ENCODE data around the gene C22orf39.
A peak's percentile ranks its signal among the peaks of the same experiment; 100 is the strongest.

C22orf39 gene

DNA sequence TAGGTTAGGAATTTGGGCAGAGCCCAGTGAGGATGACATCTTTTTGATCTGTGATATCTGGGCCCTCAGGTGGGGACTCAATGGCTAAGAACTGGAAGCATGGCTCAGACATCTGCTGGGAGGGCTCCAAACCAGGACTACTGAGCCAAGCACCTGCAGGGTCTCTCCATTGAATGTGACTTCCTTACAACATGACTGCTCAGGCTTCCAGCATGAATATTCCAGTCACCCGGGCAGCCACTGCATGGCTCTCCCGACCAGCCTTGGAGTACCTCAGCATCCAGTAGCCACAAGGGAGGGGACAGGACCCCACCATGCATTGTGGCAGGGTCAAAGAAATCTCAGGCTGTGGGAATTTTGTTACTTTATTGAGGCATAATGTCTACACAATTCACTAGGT is 40.8 kb upstream of the C22orf39 start:
- no peaks in the 10 kb centered on the region for H3K4me1 ChIP-seq (ENCODE audit: control insufficient read depth, insufficient read depth, low read length, poor library complexity, severe bottlenecking)
- H3K27me3 ChIP-seq (replicated peaks; ENCODE audit: control insufficient read depth, insufficient read depth, low read length, poor library complexity, severe bottlenecking), result no peaks in the 10 kb centered on the region
- no peaks in the 10 kb centered on the region for H3K36me3 ChIP-seq (ENCODE audit: control insufficient read depth, insufficient read depth, low read length)
- DNase-seq, result no peak
- no peak overlapping the region for H3K27ac ChIP-seq (ENCODE audit: insufficient read depth, low read length, poor library complexity, severe bottlenecking)
- no peaks in the 10 kb centered on the region for H3K9me3 ChIP-seq (ENCODE audit: control insufficient read depth, low read length)
- no peak overlapping the region for H3K4me3 ChIP-seq (ENCODE audit: insufficient read depth, low read depth, low read length, poor library complexity, severe bottlenecking)

DNA sequence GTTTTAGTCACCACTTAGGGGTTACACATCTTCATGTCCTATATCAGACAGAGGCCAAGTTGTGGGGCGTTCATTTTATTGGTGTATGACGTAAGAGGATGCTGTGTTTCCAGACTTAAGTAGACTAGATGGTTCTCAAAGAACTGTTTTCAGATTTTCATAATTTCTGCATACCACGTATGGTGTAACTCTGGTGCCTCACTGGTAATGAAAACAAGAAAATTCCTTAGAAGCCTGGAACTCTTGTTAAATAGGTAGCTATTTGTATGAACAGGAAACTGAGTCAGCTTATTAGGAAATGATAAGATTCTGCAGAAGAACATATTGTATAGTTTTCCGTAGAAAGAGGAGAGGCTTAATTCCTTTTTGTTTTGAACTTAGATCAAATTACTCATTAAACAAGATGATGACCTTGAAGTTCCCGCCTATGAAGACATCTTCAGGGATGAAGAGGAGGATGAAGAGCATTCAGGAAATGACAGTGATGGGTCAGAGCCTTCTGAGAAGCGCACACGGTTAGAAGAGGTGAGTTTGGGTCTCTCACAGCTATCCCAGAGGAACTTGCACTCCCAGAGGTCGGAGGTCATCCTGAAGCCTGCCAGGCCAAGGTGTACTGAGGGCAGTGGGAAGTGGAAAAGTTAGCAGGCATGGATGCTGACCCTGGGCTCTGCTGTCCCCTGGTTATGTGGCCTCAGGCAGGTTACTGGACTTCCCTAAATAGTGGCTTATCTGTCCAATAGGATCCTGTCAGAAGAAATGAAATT is 36.2 kb upstream of the C22orf39 start:
- H3K27ac ChIP-seq (ENCODE audit: insufficient read depth, low read length, poor library complexity, severe bottlenecking), result no peak overlapping the region
- DNase-seq, result no peak

DNA sequence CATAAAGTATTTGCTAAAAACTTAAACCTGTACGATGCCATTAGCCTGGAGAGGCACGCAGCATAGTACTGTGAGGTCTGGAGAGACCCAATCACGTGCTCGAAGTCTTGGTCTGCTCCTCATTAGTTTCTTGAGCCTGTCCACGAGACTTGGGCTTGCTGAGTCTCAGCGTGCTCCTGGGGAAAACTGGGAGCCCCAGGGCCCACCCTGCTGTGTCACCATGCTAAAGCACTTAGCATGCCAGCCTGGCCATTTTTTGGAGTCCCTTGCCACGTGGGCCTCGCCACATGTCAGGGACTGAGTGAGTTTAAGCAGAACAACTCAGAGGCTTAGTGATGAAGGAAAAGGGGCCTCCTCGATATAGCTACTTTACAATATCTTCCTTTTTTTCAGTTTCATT is 34.8 kb upstream of the C22orf39 start:
- Histone ChIP-seq H3K27ac (ENCODE audit: insufficient read depth, low read length, poor library complexity, severe bottlenecking) (no peak overlapping the region), H3K4me3 (ENCODE audit: insufficient read depth, low read depth, low read length, poor library complexity, severe bottlenecking) (no peak overlapping the region), H3K36me3 (ENCODE audit: control insufficient read depth, insufficient read depth, low read length) (no peaks in the 10 kb centered on the region), H3K9me3 (ENCODE audit: control insufficient read depth, low read length) (no peaks in the 10 kb centered on the region), H3K4me1 (ENCODE audit: control insufficient read depth, insufficient read depth, low read length, poor library complexity, severe bottlenecking) (peaks cover 9% of the 10 kb centered on the region), H3K27me3 (replicated peaks; ENCODE audit: control insufficient read depth, insufficient read depth, low read length, poor library complexity, severe bottlenecking) (no peaks in the 10 kb centered on the region)
- no peak for DNase-seq

More for the DNA sequence above, 36.2 kb upstream of the C22orf39 start:
- Histone ChIP-seq H3K4me3 (ENCODE audit: insufficient read depth, low read depth, low read length, poor library complexity, severe bottlenecking) (no peak overlapping the region), H3K27me3 (replicated peaks; ENCODE audit: control insufficient read depth, insufficient read depth, low read length, poor library complexity, severe bottlenecking) (no peaks in the 10 kb centered on the region), H3K36me3 (ENCODE audit: control insufficient read depth, insufficient read depth, low read length) (no peaks in the 10 kb centered on the region), H3K4me1 (ENCODE audit: control insufficient read depth, insufficient read depth, low read length, poor library complexity, severe bottlenecking) (peaks cover 5% of the 10 kb centered on the region), H3K9me3 (ENCODE audit: control insufficient read depth, low read length) (no peaks in the 10 kb centered on the region)

DNA sequence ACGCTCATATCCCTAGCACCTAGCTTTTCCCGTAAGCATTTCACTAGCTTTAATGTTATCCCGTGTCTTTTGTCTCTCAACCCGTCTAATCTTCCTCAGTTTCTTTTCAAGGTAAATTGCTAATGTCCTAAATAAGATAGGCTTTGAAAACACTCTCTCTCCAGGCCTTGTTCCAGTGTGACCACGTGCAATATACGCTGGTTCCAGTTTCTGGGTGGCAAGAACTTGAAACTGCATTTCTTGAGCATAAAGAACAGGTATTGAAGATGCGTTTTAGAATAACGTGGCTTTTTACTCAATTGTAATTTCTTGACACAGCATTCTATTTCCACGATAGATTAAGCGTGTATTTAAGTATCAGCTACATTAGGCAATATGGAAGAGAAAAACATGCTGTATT is 33.3 kb upstream of the C22orf39 start:
- H3K9me3 ChIP-seq (ENCODE audit: control insufficient read depth, low read length), result no peaks in the 10 kb centered on the region
- no peak overlapping the region for H3K27ac ChIP-seq (ENCODE audit: insufficient read depth, low read length, poor library complexity, severe bottlenecking)
- DNase-seq, result no peak
- H3K4me3 ChIP-seq (ENCODE audit: insufficient read depth, low read depth, low read length, poor library complexity, severe bottlenecking), result no peak overlapping the region
- H3K4me1 ChIP-seq (ENCODE audit: control insufficient read depth, insufficient read depth, low read length, poor library complexity, severe bottlenecking), result peaks cover 9% of the 10 kb centered on the region
- no peaks in the 10 kb centered on the region for H3K36me3 ChIP-seq (ENCODE audit: control insufficient read depth, insufficient read depth, low read length)
- no peaks in the 10 kb centered on the region for H3K27me3 ChIP-seq (replicated peaks; ENCODE audit: control insufficient read depth, insufficient read depth, low read length, poor library complexity, severe bottlenecking)

DNA sequence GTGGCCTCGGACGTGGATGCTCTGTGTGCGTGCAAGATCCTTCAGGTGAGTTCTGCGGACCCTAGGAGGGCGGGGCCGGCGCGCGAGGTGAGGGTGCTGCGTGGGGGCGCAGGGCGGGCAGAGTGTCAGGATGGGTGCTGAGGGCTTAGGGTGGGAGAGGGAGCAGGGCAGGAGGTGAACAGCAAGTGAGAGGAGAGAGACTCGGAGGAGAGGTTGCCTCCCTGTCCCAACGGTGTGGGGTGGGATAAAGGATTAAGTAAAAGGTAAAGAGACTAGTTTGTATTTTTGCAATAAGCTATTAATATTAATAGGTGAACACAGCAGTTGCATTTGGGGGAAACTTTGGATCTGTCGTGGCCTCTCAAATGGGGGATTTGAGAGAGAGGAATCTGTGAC is 32.7 kb upstream of the C22orf39 start:
- H3K4me3 ChIP-seq (ENCODE audit: insufficient read depth, low read depth, low read length, poor library complexity, severe bottlenecking), result peak overlapping the region; percentile 81
- DNase-seq, result no peak
- no peaks in the 10 kb centered on the region for H3K27me3 ChIP-seq (replicated peaks; ENCODE audit: control insufficient read depth, insufficient read depth, low read length, poor library complexity, severe bottlenecking)
- no peaks in the 10 kb centered on the region for H3K9me3 ChIP-seq (ENCODE audit: control insufficient read depth, low read length)
- H3K36me3 ChIP-seq (ENCODE audit: control insufficient read depth, insufficient read depth, low read length), result peaks cover 6% of the 10 kb centered on the region
- H3K4me1 ChIP-seq (ENCODE audit: control insufficient read depth, insufficient read depth, low read length, poor library complexity, severe bottlenecking), result peaks cover 9% of the 10 kb centered on the region
- no peak overlapping the region for H3K27ac ChIP-seq (ENCODE audit: insufficient read depth, low read length, poor library complexity, severe bottlenecking)

DNA sequence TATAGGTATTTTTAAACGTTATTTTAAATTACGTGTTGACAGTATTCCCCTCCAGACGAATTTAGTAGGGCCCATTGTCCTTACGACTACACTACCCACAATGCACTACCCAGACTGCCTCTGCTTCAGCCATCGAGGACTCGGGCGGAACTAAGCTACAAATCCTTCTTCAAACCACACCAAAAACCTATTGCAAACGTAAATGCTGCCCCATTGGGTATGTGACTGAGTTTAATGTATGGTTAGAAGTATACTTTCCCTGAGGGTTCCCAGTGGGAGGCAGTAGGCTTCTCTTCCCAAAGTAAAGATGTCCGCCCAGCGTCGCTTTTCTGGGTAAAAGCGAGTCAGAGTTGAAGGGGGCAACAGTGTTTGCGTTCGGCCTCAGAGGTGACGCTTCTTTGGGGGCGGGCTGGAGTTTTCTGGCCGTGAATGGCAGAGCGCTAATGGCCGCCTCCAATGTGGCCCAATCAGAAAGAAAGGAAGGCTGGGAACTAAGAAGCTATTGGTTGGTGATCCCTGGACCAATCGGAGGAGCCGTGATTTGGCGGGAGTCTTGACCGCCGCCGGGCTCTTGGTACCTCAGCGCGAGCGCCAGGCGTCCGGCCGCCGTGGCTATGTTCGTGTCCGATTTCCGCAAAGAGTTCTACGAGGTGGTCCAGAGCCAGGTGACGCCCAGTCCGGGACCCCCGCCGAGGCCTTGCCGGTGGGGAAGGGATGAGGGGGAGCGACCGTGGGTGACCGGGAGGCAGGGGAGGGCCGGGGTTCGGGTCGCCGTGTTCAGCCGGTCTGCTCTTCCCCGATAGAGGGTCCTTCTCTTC is 32.1 kb upstream of the C22orf39 start, which contains the start of gene CDC45:
Gene CDC45 (plus strand): TSS at position 566 of the 818 bp plus-strand sequence. CDS start 49 bp downstream, at position 615.
- Histone ChIP-seq H3K36me3 (ENCODE audit: control insufficient read depth, insufficient read depth, low read length) (peaks cover 10% of the 10 kb centered on the region), H3K4me3 (ENCODE audit: insufficient read depth, low read depth, low read length, poor library complexity, severe bottlenecking) (peak within 1 kb of the TSS; percentile 81), H3K27me3 (replicated peaks; ENCODE audit: control insufficient read depth, insufficient read depth, low read length, poor library complexity, severe bottlenecking) (no peaks in the 10 kb centered on the region), H3K4me1 (ENCODE audit: control insufficient read depth, insufficient read depth, low read length, poor library complexity, severe bottlenecking) (peaks cover 9% of the 10 kb centered on the region), H3K9me3 (ENCODE audit: control insufficient read depth, low read length) (no peaks in the 10 kb centered on the region), H3K27ac (ENCODE audit: insufficient read depth, low read length, poor library complexity, severe bottlenecking) (peak within 1 kb of the TSS; percentile 96)
- peak; percentile 85 to 92 (median 92) for DNase-seq

DNA sequence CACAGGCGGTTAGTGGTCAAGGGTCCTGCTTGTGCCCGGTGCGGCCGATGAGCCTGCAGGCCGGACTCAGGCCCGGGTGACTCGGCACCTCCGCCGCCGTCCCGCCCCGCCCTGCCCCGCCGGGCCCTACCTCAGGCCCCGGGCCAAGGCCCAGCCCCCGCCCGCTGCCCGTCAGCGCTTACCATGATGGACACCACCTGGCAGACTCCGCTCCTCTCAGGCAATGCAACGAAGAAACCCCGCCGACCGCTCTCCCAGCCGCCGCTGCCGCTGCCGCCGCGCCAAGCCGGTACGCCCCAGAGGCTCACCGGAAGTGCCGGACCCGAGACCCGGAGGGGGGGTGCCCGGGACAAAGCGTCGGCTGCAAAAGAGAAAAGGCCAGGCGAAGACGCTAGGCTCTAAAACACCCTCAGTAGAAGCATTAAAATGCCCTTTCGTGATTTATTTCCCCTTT is 31.4 kb upstream of the C22orf39 start, which contains the start of gene UFD1:
Gene UFD1 (minus strand): TSS at position 293 of the 454 bp plus-strand sequence. CDS start 108 bp downstream, at position 185.
- peaks cover 9% of the 10 kb centered on the region for H3K4me1 ChIP-seq (ENCODE audit: control insufficient read depth, insufficient read depth, low read length, poor library complexity, severe bottlenecking)
- H3K4me3 ChIP-seq (ENCODE audit: insufficient read depth, low read depth, low read length, poor library complexity, severe bottlenecking), result peak within 1 kb of the TSS; percentile 81
- peak within 1 kb of the TSS; percentile 96 for H3K27ac ChIP-seq (ENCODE audit: insufficient read depth, low read length, poor library complexity, severe bottlenecking)
- H3K36me3 ChIP-seq (ENCODE audit: control insufficient read depth, insufficient read depth, low read length), result peaks cover 13% of the 10 kb centered on the region
- H3K9me3 ChIP-seq (ENCODE audit: control insufficient read depth, low read length), result no peaks in the 10 kb centered on the region
- H3K27me3 ChIP-seq (replicated peaks; ENCODE audit: control insufficient read depth, insufficient read depth, low read length, poor library complexity, severe bottlenecking), result no peaks in the 10 kb centered on the region
- peak; percentile 64 to 75 (median 65) for DNase-seq

DNA sequence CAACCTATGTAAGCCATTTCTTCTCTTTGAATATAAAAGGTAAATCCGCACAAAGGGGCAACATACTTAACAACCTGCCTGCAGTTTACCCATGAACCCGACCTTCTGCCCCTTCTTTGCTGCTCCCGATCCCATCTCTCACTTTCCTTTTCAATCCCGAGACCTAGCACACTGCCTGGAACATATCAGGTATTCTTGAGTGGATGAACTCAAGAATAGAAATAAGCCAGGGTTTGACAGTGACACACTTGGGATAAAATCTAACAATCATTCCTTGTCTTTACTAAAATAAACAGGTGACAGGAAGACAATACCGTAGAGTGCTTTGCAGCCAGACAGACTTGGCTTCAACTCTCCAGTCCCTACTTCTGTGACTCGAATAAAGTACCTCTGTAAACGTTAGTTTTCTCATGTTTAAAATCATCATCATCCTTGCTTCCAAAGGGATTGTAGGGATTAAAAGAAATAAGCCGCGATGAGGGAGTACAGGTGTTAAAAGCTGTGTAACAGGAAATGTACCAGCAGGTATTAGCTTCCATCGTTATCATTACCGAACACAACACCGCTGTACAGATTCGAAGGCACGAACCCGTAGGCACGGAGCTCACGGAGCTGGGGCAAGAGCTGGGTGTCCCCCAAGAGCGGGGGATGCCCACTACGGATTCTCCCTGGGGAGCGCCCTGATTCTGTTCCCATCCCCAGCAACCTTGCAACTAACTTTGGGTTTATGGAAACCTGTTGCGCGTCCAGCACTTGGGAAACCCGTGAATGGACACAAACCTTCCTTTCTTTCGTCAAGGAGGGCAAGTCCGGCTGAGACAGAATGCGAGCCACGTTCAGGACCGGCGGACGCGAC is 30.8 kb upstream of the C22orf39 start:
- peak overlapping the region; percentile 81 for H3K4me3 ChIP-seq (ENCODE audit: insufficient read depth, low read depth, low read length, poor library complexity, severe bottlenecking)
- H3K4me1 ChIP-seq (ENCODE audit: control insufficient read depth, insufficient read depth, low read length, poor library complexity, severe bottlenecking), result peaks cover 9% of the 10 kb centered on the region
- DNase-seq, result peak in 1 of 3 donors; percentile 16

DNA sequence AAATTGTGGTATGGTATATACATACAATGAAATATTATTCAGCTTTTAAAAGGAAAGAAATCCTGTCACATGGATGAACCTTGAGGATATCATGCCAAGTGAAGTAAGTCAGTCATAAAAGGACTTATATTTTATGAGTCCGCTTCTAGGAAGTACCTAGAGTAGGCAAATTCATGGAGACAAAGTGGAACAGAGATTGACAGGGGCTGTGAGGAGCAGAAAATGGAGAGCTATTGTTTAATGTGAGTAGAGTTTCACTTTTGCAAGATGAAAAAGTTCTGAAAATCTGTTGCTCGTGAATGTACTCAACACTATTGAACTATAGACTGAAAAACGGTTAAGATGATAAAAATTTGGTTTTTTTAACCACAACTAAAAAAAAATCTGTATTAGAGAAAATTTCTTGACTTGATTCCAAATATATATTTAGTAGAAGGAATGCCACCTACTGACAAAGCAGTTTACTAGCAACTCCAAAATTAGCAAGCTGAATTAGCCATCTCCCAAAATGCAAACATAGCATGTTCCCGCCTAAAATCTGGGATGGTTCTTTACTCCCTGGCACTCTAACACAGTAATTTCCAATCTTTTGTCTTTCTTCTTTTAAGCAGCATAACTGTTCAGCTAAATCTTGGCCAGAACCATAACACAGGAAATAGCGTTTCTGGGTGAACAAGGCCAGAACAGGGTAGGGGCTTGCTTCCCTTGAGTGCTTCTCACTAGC is 30.0 kb upstream of the C22orf39 start:
- Histone ChIP-seq H3K27me3 (replicated peaks; ENCODE audit: control insufficient read depth, insufficient read depth, low read length, poor library complexity, severe bottlenecking) (no peaks in the 10 kb centered on the region), H3K4me1 (ENCODE audit: control insufficient read depth, insufficient read depth, low read length, poor library complexity, severe bottlenecking) (peaks cover 9% of the 10 kb centered on the region), H3K27ac (ENCODE audit: insufficient read depth, low read length, poor library complexity, severe bottlenecking) (peak overlapping the region; percentile 96), H3K9me3 (ENCODE audit: control insufficient read depth, low read length) (no peaks in the 10 kb centered on the region), H3K36me3 (ENCODE audit: control insufficient read depth, insufficient read depth, low read length) (peaks cover 27% of the 10 kb centered on the region), H3K4me3 (ENCODE audit: insufficient read depth, low read depth, low read length, poor library complexity, severe bottlenecking) (peak overlapping the region; percentile 81)
- no peak for DNase-seq

More for the DNA sequence above, 30.8 kb upstream of the C22orf39 start:
- Histone ChIP-seq H3K9me3 (ENCODE audit: control insufficient read depth, low read length) (no peaks in the 10 kb centered on the region), H3K27me3 (replicated peaks; ENCODE audit: control insufficient read depth, insufficient read depth, low read length, poor library complexity, severe bottlenecking) (no peaks in the 10 kb centered on the region), H3K27ac (ENCODE audit: insufficient read depth, low read length, poor library complexity, severe bottlenecking) (peak overlapping the region; percentile 96), H3K36me3 (ENCODE audit: control insufficient read depth, insufficient read depth, low read length) (peaks cover 20% of the 10 kb centered on the region)

Measured in effector memory CD4-positive, alpha-beta T cell (primary cell).